SK-N-SH (cell line): ENCODE results near the gene TTC27. TPM values are rescaled to one million over a fixed set of nuclear protein-coding genes. Genes with fewer than 3 reads are reported as not detected.

Experiments used
- CTCF ChIA-PET: fragments of 300-600, 350-600 bp; formaldehyde crosslinking; extraction: SDS; loops from one replicate; lab custom pipeline; 2021; lab: Yijun Ruan, JAX
- POLR2A ChIA-PET: fragments of 350-600 bp; sonication (Branson Sonifier 250); formaldehyde crosslinking; extraction: SDS; loops from one replicate; lab custom pipeline; 2020; ENCODE audit warnings: antibody characterized with exemption, inconsistent platforms; lab: Yijun Ruan, JAX
- DNase-seq: peaks from one replicate; pipeline ENCODE4 v3.0.0; 2012
- H2AFZ ChIP-seq: fragments of 200-600 bp; sonication (generic); 2 replicates; pipeline ENCODE4 v1.8.1; 2016; ENCODE audit warnings: antibody characterized with exemption, mild to moderate bottlenecking, low read depth
- H3F3A ChIP-seq: fragments of 200-600 bp; sonication (generic); replicated peaks from 2 replicates; pipeline ENCODE3; 2016; ENCODE audit warnings: antibody characterized with exemption, mild to moderate bottlenecking; ENCODE audit not compliant: insufficient read depth
- H3K27ac ChIP-seq, 2 experiments: fragments of 200-500 bp in 1 of 2; fragments of 200-600 bp in 1 of 2; sonication (Bioruptor generic) in 1 of 2; sonication (generic), shearing (Covaris generic) in 1 of 2; 2 replicates each; pipeline versions ENCODE4 v1.5.1 to v1.6.1; 2014 to 2016; ENCODE audit warnings: low read depth in 2 of 2, inconsistent platforms in 1 of 2, low read length in 1 of 2, mild to moderate bottlenecking in 1 of 2, mixed read lengths in 1 of 2
- H3K27me3 ChIP-seq: fragments of 200-600 bp; sonication (generic), shearing (Covaris generic); 2 replicates; pipeline ENCODE4 v1.6.1; 2016; ENCODE audit warnings: mixed run types; ENCODE audit not compliant: insufficient read depth
- H3K36me3 ChIP-seq, 2 experiments: fragments of 200-500 bp in 1 of 2; fragments of 200-600 bp in 1 of 2; sonication (Bioruptor generic) in 1 of 2; sonication (generic) in 1 of 2; replicated peaks in 1 of 2; 2 replicates each; pipeline versions ENCODE3 to v1.5.1; 2014 to 2016; ENCODE audit warnings: low read length in 1 of 2, mild to moderate bottlenecking in 1 of 2; ENCODE audit not compliant: insufficient read depth in 2 of 2, control insufficient read depth in 1 of 2
- H3K4me1 ChIP-seq, 2 experiments: fragments of 200-500 bp in 1 of 2; fragments of 200-600 bp in 1 of 2; sonication (Bioruptor generic) in 1 of 2; sonication (generic), shearing (Covaris generic) in 1 of 2; 2 replicates each; pipeline versions ENCODE4 v1.5.1 to v1.6.1; 2014 to 2016; ENCODE audit warnings: low read depth in 1 of 2, low read length in 1 of 2, mixed run types in 1 of 2; ENCODE audit not compliant: insufficient read depth in 2 of 2, control insufficient read depth in 1 of 2
- H3K4me2 ChIP-seq: fragments of 200-600 bp; sonication (generic), shearing (Covaris generic); 2 replicates; pipeline ENCODE4 v1.6.1; 2017; ENCODE audit warnings: mixed run types
- H3K4me3 ChIP-seq, 2 experiments: fragments of 200-500 bp in 1 of 2; fragments of 200-600 bp in 1 of 2; sonication (Bioruptor generic) in 1 of 2; sonication (generic), shearing (Covaris generic) in 1 of 2; 2 replicates each; pipeline versions ENCODE4 v1.5.1 to v1.8.1; 2014 to 2016; ENCODE audit warnings: low read depth in 2 of 2, inconsistent platforms in 1 of 2, low read length in 1 of 2, mild to moderate bottlenecking in 1 of 2, mixed read lengths in 1 of 2, moderate library complexity in 1 of 2
- H3K79me2 ChIP-seq: fragments of 200-600 bp; sonication (generic); 2 replicates; pipeline ENCODE4 v1.8.1; 2017; ENCODE audit warnings: mild to moderate bottlenecking; ENCODE audit not compliant: insufficient read depth
- H3K9ac ChIP-seq: fragments of 200-600 bp; sonication (generic); 2 replicates; pipeline ENCODE4 v1.6.1; 2017; ENCODE audit warnings: mixed run types
- H3K9me2 ChIP-seq: fragments of 200-600 bp; sonication (generic); 2 replicates; pipeline ENCODE4 v1.6.1; 2017; ENCODE audit warnings: mixed run types
- H3K9me3 ChIP-seq: fragments of 200-600 bp; sonication (generic); 2 replicates; pipeline ENCODE4 v1.6.1; 2017; ENCODE audit warnings: mixed run types, mild to moderate bottlenecking, moderate library complexity
- H4K20me1 ChIP-seq: fragments of 200-600 bp; sonication (generic); 2 replicates; pipeline ENCODE4 v1.6.1; 2017; ENCODE audit warnings: mild to moderate bottlenecking, mixed run types; ENCODE audit not compliant: insufficient read depth
- CHD2 ChIP-seq: fragments of 150-350 bp; IDR thresholded peaks from 2 replicates; pipeline ENCODE4 v1.6.1; 2018; ENCODE audit warnings: low read length; ENCODE audit not compliant: partially characterized antibody
- FOSL2 ChIP-seq: IDR thresholded peaks from 2 replicates; pipeline ENCODE4 v1.4.0; 2012; ENCODE audit warnings: low read depth, mild to moderate bottlenecking, moderate library complexity, borderline replicate concordance
- FOXM1 ChIP-seq: IDR thresholded peaks from 2 replicates; pipeline ENCODE4 v1.4.0; 2012; ENCODE audit warnings: low read depth, mild to moderate bottlenecking
- NRF1 ChIP-seq: IDR thresholded peaks from 2 replicates; pipeline ENCODE4 v1.6.1; 2012; ENCODE audit warnings: low read depth, mild to moderate bottlenecking, low read length
- PBX3 ChIP-seq: IDR thresholded peaks from 2 replicates; pipeline ENCODE4; 2012
- RAD21 ChIP-seq: IDR thresholded peaks from 2 replicates; pipeline ENCODE4 v1.6.1; 2012; ENCODE audit warnings: mild to moderate bottlenecking, low read length
- RCOR1 ChIP-seq: fragments of 150-350 bp; IDR thresholded peaks from 2 replicates; pipeline ENCODE4 v1.6.1; 2017; ENCODE audit warnings: antibody characterized with exemption, low read length
- REST ChIP-seq: IDR thresholded peaks from 2 replicates; pipeline ENCODE4 v1.6.1; 2012; ENCODE audit warnings: mild to moderate bottlenecking, low read depth, low read length, moderate library complexity
- TCF12 ChIP-seq: IDR thresholded peaks from 2 replicates; pipeline ENCODE4 v1.4.0; 2012
- ZBTB33 ChIP-seq: IDR thresholded peaks from 2 replicates; pipeline ENCODE4 v1.4.0; 2012; ENCODE audit warnings: low read depth, borderline replicate concordance
- WGBS: methylation state at CpG from one replicate; pipeline ENCODE4 v1.1.6; 2017; ENCODE audit warnings: low lambda C conversion rate; 5-methylcytosine and 5-hydroxymethylcytosine counted together
- polyA plus RNA-seq, 3 experiments: library from polyadenylated mRNA; depleted of rRNA; stranded (reverse); fragments of >200 nt; gene quantifications; 2 replicates each; pipeline ENCODE4 v1.2.3, GENCODE V29; 2012

Gene TTC27
- polyA plus RNA-seq, 1 of the 3 experiments (the other 2 are of a cell fraction) = 14.4 TPM

DNA sequence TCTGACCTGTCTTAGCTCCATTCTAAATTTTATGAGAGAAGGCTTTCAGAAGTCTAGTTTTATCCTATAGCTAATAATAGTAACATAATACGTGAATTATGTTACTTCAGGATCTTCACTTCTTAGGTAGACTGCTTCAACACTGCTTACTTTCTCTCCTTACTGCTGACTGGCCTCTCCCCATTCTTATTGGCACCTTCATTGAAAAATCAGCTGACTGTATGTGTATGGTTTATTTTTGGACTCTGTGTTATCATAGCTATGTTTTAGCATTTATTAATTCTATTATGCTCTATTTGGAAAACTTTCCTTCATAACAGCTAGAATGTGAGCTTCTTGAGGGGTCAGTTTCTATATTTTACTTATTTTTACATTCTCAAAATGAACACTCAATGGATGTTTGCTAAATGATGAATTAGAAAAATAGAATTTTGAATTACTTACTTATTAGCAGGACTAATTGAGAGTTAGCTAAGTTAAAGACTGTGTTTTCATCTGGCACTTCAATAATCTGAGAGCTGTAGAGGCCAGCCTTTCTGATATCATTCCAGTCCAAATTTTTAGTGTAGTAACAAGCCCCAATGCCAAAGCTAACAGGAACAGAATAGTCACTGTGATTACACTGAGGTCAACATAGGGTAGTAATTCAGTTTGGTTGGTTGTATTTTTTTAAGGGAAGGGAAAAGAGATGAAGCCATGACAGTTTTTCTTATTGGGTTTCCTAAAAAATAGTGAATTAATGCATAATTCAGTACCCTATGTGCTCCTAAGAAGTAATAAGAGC lies 92.3 kb downstream of the TTC27 start:
- Histone ChIP-seq H3K9ac (no peak overlapping the region), H3K4me1 (peaks cover 0 to 5% of the 10 kb centered on the region in 2 experiments; a peak in 1 of 4 replicates), H4K20me1 (no peaks in the 10 kb centered on the region), H3K9me3 (no peaks in the 10 kb centered on the region), H2AFZ (no peak overlapping the region), H3F3A (peaks cover 6% of the 10 kb centered on the region), H3K4me2 (no peak overlapping the region), H3K36me3 (no peaks in the 10 kb centered on the region), H3K27me3 (no peaks in the 10 kb centered on the region)
- POLR2A ChIA-PET = no interaction called here
- DNase-seq = no peak
- no peak for TF ChIP-seq FOXM1
- TF ChIP-seq NRF1 = no peak
- TF ChIP-seq FOSL2 = no peak
- no peak for TF ChIP-seq ZBTB33
- no peak for TF ChIP-seq RCOR1
- TF ChIP-seq REST = no peak
- no peak for TF ChIP-seq PBX3
- TF ChIP-seq RAD21 = no peak
- no peak for TF ChIP-seq TCF12
- TF ChIP-seq CHD2 = no peak
- TF ChIP-seq, all 33 proteins: peak for 0
- 81% methylated on average over 1 of the region's 1 CpG for WGBS
- no peaks in the 10 kb centered on the region for H3K9me2 ChIP-seq
- CTCF ChIA-PET = interaction anchor here (0.8 to 1.7 kb wide), 4 partner anchors 14 to 863 kb away, joined by 3 to 4 read pairs (median 3); no protein-coding TSS in a partner anchor
- H3K79me2 ChIP-seq = no peaks in the 10 kb centered on the region
- no peak overlapping the region for H3K27ac ChIP-seq
- no peak overlapping the region for H3K4me3 ChIP-seq
